Spinal cord (tissue), 10 donors: ENCODE measurements around the gene EID2B. TPM values are rescaled to one million over a fixed set of nuclear protein-coding genes. Genes with fewer than 3 reads are reported as not detected.
A peak's percentile ranks its signal among the peaks of the same experiment; 100 is the strongest.

ENCODE experiments used
- DNase-seq, 6 donors: peaks; one replicate each; pipeline versions ENCODE4 v3.0.0 to v3.0.0-alpha.2; 2013 to 2015; ENCODE audit warnings: low spot score in 6 of 6, low read depth in 4 of 6
- H3K27ac ChIP-seq: one replicate; pipeline ENCODE4 v1.5.1; 2013; ENCODE audit warnings: low read depth, low read length, control low read depth
- H3K27me3 ChIP-seq: one replicate; pipeline ENCODE4 v1.6.1; 2013; ENCODE audit warnings: low read length; ENCODE audit not compliant: control insufficient read depth, insufficient read depth
- H3K36me3 ChIP-seq: one replicate; pipeline ENCODE4 v1.6.1; 2013; ENCODE audit warnings: low read length; ENCODE audit not compliant: control insufficient read depth, insufficient read depth
- H3K4me1 ChIP-seq: one replicate; pipeline ENCODE4 v1.6.1; 2013; ENCODE audit warnings: low read length; ENCODE audit not compliant: control insufficient read depth, insufficient read depth
- H3K4me3 ChIP-seq: one replicate; pipeline ENCODE4 v1.5.1; 2013; ENCODE audit warnings: low read depth, low read length, control low read depth
- H3K9me3 ChIP-seq: one replicate; pipeline ENCODE4 v1.6.1; 2013; ENCODE audit warnings: low read length; ENCODE audit not compliant: control insufficient read depth, insufficient read depth
- WGBS: methylation state at CpG from one replicate; pipeline ENCODE4 v1.1.5; 2013; ENCODE audit warnings: missing lambda C conversion rate; ENCODE audit not compliant: insufficient coverage; 5-methylcytosine and 5-hydroxymethylcytosine counted together
- polyA plus RNA-seq, 2 donors: library from polyadenylated mRNA; unstranded; fragments of 120-200 nt; gene quantifications; one replicate each; pipeline ENCODE4 v1.2.1, GENCODE V29; 2013; ENCODE audit not compliant: insufficient read length in 2 of 2
- total RNA-seq, 2 donors: library from RNA; depleted of rRNA in 1 of 2; stranded (reverse); fragments of 120-200 nt in 1 of 2; fragments of >200 nt in 1 of 2; gene quantifications; one replicate each; pipeline versions ENCODE4 v1.2.3 to v1.2.4, GENCODE V29; 2013 to 2014
- donor health status: healthy.

The EID2B gene
- total and polyA plus RNA-seq, 4 donors, result 10.5 to 20.2 (median 16.6) TPM

DNA sequence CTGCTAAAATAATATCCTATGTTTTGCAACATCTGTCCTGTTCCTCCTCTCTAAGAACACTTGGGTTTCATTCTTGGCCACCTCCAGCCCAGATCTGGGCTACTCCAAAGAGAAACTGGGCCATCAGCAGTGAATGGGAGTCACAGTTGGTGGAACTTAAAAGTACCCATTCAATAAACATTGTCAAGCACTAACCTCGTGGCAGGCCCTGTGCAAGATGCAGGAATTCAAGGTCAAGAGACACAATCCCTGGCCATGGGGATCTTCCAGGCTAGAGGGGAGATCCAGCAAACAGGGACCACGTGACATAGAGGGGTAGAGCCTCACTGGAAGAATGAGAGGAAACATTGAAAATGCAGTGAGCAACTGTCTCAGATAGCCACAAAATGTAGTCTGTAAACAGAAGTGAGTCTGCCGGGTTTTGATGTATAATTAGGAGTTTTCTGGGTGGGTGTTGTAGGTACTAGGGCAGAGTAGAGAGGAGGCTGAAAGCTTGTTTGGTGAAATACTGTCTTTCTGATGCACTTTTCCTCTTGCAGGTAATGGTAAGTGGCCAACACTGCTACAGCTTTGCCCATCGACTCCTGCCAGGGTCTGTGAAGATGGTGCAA, 22.2 kb upstream of the EID2B start:
- no peaks in the 10 kb centered on the region for H3K36me3 ChIP-seq
- 69% methylated on average over 4 of the region's 4 CpGs for WGBS
- H3K27me3 ChIP-seq, result peaks cover 2% of the 10 kb centered on the region
- H3K4me1 ChIP-seq, result peaks cover 3% of the 10 kb centered on the region
- no peak overlapping the region for H3K4me3 ChIP-seq
- H3K27ac ChIP-seq, result no peak overlapping the region
- no peaks in the 10 kb centered on the region for H3K9me3 ChIP-seq
- DNase-seq, result no peak

GRCh38 chr19:39553082-39553652, 20.5 kb upstream of the EID2B start:
- 58% methylated on average over 7 of the region's 7 CpGs for WGBS
- no peak for DNase-seq
- Histone ChIP-seq H3K4me3 (no peak overlapping the region), H3K9me3 (no peaks in the 10 kb centered on the region), H3K4me1 (peaks cover 3% of the 10 kb centered on the region), H3K36me3 (no peaks in the 10 kb centered on the region), H3K27me3 (peaks cover 2% of the 10 kb centered on the region), H3K27ac (no peak overlapping the region)

GRCh38 chr19:39550197-39550596, 17.5 kb upstream of the EID2B start:
- no peak overlapping the region for H3K27ac ChIP-seq
- peaks cover 2% of the 10 kb centered on the region for H3K27me3 ChIP-seq
- DNase-seq, result no peak
- H3K9me3 ChIP-seq, result no peaks in the 10 kb centered on the region
- H3K4me1 ChIP-seq, result peaks cover 3% of the 10 kb centered on the region
- no peaks in the 10 kb centered on the region for H3K36me3 ChIP-seq
- 93% methylated on average over 4 of the region's 5 CpGs for WGBS
- H3K4me3 ChIP-seq, result no peak overlapping the region

DNA sequence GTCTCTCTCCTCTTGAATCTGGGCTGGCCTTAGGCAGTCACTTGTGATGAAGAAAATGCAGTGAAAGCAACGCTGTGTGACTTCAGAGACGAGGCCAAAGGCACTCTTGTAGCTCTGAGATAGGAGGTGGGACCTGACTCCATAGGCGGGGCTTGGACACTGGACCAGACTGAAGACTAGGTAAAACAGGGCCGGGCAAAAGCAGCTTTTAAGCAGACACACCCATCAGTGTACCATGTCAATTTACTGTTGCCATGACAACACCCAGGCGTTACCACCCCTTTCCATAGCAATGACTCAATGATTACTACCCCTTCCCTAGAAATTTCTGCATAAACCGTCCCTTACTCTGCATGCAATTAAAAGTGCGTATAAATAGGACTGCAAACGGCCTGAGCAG, 13.9 kb upstream of the EID2B start:
- H3K27ac ChIP-seq, result no peak overlapping the region
- no peaks in the 10 kb centered on the region for H3K9me3 ChIP-seq
- H3K4me1 ChIP-seq, result peaks cover 1% of the 10 kb centered on the region
- no peaks in the 10 kb centered on the region for H3K27me3 ChIP-seq
- no peak overlapping the region for H3K4me3 ChIP-seq
- 48% methylated on average over 7 of the region's 8 CpGs for WGBS
- no peak for DNase-seq
- no peaks in the 10 kb centered on the region for H3K36me3 ChIP-seq

DNA sequence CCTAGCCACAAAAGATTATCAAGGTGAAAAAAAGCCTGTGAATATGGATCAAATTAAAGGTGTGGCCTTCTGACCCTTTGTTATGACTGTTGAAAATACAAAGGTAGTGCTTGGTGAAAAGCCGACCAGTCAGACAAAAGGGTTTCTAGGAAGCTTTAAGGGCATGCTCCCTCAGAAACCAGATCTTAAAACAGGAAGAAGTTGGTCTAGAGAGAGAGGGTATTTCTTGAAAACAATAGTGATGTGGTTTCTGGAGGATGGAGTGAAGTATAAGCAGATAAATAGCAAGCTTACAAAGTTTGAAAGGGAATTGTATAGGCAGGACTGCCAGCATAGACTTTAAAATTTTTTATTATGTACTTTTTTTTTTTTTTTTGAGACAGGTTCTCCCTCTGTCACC, 12.3 kb upstream of the EID2B start:
- Histone ChIP-seq H3K9me3 (no peaks in the 10 kb centered on the region), H3K27ac (no peak overlapping the region), H3K4me3 (no peak overlapping the region), H3K36me3 (no peaks in the 10 kb centered on the region), H3K4me1 (no peaks in the 10 kb centered on the region), H3K27me3 (no peaks in the 10 kb centered on the region)
- no peak for DNase-seq
- 38% methylated on average over 1 of the region's 1 CpG for WGBS

DNA sequence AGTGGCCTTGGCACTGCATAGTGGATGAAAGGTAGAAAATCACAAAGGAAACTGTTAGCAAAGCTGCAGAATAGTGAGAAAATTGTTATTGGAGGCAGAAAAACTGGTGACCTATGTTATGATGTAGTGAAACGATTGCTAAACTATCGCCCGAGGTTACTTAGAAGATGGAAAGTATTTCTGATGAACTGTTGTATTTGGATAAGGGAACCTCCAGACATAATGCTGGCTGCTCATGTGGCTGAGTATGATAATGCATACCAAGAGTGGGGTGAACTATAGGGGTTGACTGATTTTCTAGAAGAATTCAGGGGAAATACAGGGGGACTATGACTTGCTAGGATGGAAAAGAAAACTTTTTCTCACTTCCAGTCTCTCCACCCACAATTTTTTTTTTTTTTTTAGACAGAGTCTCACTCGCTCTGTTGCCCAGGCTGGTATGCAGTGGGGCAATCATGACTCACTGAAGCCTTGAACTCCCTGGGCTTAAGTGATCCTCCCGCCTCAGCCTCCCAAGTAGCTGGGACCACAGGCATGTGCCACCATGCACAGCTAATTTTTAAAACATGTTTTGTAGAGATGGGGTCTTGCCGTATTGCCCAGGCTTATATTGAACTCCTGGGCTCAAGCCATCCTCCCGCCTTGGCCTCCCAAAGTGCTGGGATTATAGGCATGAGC, 11.7 kb upstream of the EID2B start:
- no peak for DNase-seq
- no peak overlapping the region for H3K4me3 ChIP-seq
- no peaks in the 10 kb centered on the region for H3K4me1 ChIP-seq
- H3K27ac ChIP-seq, result no peak overlapping the region
- no peaks in the 10 kb centered on the region for H3K27me3 ChIP-seq
- 86% methylated on average over 7 of the region's 7 CpGs for WGBS
- no peaks in the 10 kb centered on the region for H3K9me3 ChIP-seq
- H3K36me3 ChIP-seq, result no peaks in the 10 kb centered on the region

DNA sequence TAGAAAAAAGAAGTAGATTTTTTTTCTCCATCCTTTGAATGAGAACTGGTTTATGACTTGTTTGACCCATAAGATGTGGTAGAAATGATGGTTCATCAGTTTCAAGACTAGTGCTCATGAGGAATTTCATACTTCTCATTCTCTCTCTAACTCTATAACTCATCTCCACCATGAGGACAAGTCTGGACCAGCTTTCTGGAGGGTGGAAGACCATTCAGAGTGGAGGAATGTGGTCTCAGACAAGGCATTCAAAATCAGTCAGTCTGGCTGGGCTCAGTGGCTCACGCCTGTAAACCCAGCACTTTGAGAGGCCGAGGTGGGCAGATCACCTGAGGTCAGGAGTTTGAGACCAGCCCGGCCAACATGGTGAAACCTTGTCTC, 10.8 kb upstream of the EID2B start:
- Histone ChIP-seq H3K4me1 (no peaks in the 10 kb centered on the region), H3K27ac (no peak overlapping the region), H3K27me3 (no peaks in the 10 kb centered on the region), H3K36me3 (no peaks in the 10 kb centered on the region), H3K9me3 (no peaks in the 10 kb centered on the region), H3K4me3 (no peak overlapping the region)
- WGBS, result 85% methylated on average over 2 of the region's 3 CpGs
- DNase-seq, result no peak

DNA sequence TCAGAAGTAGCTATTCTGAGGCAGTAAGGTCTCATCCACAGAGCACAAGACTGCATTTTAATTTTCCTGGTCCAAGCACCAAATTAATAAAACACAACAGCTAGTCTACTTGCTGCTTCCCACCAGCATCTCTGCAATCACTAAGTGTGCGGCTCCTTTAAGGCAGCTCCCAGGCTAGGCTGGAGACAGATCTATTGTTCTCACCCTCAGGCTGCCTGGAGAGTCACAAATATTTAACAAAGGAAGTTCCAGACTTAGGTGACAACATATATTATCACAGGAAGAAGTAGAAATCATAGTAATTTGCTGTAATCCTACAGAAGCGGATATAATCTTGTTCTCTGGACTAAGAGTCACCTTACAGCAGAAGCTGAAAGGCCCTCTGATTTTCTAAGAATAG, 9.6 kb upstream of the EID2B start:
- 76% methylated on average over 2 of the region's 2 CpGs for WGBS
- Histone ChIP-seq H3K36me3 (no peaks in the 10 kb centered on the region), H3K4me1 (no peaks in the 10 kb centered on the region), H3K4me3 (no peak overlapping the region), H3K27ac (no peak overlapping the region), H3K9me3 (no peaks in the 10 kb centered on the region), H3K27me3 (no peaks in the 10 kb centered on the region)
- peak in 2 of 6 donors; percentile 34 to 86 for DNase-seq

GRCh38 chr19:39540333-39540673, 7.7 kb upstream of the EID2B start:
- Histone ChIP-seq H3K27me3 (no peaks in the 10 kb centered on the region), H3K4me1 (no peaks in the 10 kb centered on the region), H3K27ac (no peak overlapping the region), H3K36me3 (peaks cover 3% of the 10 kb centered on the region), H3K9me3 (no peaks in the 10 kb centered on the region), H3K4me3 (peak overlapping the region; percentile 68)
- DNase-seq, result no peak
- 0% methylated on average over 1 of the region's 10 CpGs for WGBS
